NCI-H1417 (cell line): ENCODE data around the gene HDAC7.
"Not testable (repeated sequence)": the region's sequence is repeated elsewhere in the genome, so short reads cannot be mapped to it uniquely, and the experiment has no call there.

Experiments
- DNase-seq, 3 experiments: peaks; one replicate each; lab custom pipeline; 2025; lab: John Stamatoyannopoulos, UW

The HDAC7 gene

DNA sequence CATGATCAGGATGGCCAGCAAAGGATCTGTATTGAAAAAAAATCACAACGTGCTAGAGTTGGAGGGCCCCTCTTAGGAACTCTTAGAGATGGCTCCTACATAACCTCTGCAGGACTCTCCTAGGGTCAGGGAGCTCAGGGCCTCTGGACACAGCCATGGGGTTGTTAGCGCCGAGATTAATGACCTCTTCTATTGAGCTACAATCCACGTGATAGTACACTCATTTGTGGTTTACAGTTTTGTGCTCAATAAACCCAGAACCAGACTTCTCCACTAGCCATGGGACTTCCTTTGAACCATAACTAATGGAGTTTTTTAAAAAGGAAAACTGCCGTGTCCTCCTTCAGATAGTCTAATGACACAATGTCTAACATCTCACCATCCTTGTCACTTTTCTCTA lies 29.6 kb upstream of the HDAC7 start:
- DNase-seq: no peak

DNA sequence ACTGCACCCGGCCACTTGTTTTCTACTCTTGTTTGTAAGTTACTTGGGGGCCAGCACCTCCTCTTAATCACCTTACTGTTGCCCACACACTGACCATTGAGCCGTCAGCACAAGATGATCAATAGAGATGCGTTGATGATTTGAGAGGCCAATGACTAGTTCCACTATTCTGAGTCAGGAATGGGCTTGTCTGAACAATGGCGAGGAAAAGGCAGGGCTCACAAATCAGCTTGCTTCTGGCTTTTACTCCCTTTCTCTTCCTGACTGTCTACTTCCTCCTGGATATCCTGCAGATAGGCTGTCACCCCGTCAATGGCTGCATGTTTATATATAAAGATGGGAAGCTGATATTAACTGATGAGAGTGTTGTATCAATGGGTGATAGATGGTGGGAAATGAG lies 29.1 kb upstream of the HDAC7 start:
- no peak for DNase-seq

DNA sequence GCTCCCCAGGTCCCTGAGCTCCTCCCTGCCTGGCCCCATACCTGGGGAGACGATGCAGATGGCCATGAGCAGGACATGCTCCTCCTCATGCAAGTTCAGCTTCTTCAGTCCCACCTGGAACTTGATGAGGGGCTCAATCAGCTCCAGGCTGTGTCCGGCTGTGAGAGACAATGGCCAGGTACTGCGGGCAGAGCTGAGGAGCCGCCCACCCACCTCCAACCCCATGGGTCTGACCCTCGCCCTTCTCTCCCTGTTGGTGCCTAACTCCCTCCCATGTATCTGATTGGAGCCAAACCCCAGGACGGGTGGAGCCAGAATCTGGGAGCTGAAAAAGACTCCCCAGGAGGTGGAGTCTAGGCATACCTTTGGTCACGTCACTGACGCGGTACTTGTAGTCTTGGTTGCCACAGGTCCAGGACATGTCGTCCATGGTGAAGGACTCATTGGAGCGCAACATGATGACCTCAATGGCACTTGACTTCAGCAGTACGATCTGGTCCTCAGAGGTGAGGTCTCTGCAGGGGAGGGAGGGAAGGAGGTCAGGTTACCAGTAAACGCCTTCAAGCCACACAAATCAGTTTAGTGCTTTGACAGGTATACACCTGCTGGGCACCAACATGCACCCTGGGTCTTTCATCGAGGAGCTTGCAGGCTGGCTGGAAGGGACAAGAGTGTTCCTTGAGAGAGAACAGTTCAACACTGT lies 26.7 kb upstream of the HDAC7 start:
- peak in 2 of 3 experiments; percentile 16 to 71 for DNase-seq

DNA sequence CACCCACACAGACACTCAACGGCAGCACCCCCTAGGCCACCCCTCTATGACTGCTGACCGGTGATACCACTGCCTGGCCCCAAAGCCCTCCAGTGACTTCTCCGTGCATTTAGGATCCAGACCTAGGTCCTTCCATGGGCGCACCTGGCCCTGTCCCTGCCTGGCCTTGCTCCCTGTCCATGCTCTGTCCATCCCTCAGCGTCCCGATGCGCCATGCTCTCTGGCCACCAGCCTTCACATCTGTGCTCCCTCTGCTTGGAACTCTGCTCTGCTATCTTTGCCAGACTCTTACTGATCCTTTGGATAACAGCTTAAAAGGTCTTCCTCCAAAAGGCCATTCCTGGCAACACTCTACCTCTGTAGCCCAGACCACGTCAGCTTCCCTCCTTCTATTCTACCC lies 25.4 kb upstream of the HDAC7 start:
- DNase-seq: no peak

DNA sequence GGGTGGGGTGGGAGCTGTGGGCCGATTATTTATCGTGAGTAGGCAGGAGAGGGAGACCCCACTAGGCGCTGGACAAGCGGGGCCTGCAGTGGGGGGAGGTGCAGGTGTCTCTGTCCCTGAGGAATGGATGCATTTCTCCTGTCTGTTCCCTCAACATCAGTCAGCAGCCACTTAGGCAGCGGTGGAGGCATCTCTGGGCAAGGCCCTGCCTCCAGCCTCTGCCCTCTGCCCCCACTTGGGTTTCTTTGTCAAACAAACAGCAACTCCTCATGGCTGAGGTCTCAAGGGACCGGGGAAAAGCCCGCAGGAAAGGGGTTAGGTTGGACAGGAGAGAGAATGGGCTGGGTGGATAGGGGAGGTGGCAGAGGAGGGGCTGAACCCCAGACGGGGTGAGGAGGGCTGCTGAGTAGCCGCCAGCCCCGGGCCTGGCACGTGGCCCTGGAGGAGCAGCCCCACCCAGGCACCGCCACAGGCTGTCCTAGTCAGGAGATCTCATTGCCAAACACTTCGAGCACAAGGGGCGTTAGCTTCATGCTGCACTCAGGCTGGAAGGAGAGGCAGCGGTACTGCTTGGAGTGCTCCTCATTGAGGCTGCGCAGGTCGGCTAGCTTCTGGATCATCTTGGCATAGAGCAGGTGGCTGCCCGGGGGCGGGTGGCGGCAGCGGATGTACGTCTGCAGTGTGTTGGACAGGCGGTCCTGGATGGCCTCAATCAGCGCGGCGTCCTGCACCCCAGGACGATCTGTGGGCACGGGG lies 24.7 kb upstream of the HDAC7 start:
- DNase-seq: peak in 2 of 3 experiments; percentile 24 to 87

DNA sequence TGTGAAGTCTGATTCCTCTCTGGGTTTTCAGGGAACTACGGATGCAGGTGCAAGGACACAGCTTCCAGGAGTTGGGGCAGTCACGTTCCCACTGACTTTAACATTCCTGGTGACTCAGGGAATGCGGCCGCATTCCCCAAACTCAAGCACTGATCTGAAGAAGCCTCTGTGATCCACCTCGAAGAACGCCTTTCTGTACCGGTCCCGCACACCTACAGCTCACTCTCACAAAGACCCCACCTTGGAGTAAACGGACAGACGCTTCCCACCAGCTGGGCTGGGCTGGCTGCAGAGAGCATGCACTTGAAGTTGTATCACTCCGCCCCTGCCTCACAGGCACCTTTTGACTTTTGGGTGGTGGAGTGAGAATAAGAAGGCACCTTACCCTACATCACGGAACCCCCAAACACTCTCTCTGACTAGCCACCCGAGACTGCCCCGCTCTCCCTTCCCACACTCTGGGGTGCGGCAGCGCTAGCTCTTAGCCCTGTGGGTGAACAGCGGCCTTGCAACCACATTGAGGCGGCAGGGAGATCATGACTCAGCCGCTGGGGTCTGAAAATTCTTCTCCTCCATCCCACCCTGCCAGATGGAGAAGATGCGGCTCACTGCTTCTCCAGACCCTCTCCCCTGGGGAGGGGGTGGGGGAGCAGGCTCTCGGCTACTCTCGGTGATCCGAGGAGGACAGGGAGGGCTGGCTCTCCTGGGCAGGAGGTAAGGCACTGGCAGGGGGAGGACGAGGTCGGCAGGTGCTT lies 23.7 kb upstream of the HDAC7 start:
- no peak for DNase-seq

DNA sequence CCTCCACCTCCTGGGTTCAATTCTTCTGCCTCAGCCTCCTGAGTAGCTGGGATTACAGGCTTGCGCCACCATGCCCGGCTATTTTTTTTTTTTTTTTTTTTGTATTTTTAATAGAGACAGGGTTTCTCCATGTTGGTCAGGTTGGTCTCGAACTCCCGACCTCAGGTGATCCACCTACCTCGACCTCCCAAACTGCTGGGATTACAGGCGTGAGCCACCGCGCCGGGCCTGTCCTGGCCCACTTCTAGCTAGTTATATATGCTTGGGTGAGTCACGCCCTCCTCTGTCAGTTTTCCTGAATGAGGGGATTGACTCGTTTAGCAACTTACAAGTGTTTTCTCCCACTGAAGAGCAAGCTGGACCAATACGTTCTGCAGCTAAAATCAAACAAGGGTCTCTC lies 22.8 kb upstream of the HDAC7 start:
- not testable (repeated sequence) for DNase-seq

DNA sequence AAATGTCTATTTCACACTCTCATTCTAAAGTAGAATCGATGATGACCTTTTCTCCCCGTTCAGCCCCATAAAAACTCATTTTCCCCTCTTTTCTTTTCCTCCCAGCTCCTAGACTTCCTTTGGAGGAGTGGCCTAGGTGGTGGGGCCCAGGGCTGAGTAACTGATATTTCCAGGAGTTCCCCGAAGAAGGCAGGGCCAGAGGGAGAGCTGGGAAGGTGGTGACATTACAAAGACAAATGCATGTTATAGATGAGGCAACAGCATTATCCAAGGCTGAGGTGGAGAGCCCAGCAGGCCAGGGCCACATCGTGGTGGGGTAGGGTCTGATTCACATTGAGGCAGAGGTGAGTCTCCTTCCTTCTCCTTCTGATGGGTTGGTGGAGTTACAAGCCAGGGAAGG lies 22.2 kb upstream of the HDAC7 start:
- DNase-seq: no peak

DNA sequence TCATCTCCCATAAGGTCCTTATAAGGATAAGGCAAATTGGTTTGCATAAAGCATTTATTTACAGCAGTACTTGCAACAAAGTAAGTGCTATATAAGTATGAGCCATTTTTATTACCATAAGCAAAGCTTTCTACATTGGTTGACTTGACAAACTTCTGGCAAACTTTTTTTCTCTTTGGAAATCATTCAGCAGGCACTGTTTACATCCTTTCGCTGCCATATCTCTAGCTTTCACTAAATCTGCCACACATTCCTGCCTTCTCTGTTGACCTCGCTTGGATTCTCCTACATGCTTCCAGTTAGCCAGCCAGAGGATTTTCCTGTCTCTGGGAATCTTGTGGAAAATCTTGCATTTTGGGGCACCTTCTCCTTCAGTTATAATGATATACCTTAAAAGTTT lies 21.8 kb upstream of the HDAC7 start:
- no peak for DNase-seq

DNA sequence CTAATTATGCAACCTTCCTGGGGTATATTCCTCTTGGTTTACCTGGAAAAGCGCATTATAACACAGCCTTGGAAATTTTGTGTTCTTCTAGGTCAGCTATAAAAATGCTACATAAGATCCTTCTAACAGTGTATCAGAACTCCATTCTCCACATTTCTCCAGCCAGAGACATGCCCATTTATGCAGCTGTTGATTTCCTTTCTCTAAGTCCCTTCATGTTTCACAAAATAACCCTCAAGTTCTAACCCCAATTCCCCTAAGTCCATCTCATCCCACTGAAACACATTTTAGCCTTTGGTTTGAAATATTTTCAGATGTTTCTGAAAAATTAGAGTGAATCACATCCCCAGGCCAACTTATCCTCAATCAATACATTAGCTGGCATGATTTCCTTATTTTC lies 20.9 kb upstream of the HDAC7 start:
- DNase-seq: no peak

DNA sequence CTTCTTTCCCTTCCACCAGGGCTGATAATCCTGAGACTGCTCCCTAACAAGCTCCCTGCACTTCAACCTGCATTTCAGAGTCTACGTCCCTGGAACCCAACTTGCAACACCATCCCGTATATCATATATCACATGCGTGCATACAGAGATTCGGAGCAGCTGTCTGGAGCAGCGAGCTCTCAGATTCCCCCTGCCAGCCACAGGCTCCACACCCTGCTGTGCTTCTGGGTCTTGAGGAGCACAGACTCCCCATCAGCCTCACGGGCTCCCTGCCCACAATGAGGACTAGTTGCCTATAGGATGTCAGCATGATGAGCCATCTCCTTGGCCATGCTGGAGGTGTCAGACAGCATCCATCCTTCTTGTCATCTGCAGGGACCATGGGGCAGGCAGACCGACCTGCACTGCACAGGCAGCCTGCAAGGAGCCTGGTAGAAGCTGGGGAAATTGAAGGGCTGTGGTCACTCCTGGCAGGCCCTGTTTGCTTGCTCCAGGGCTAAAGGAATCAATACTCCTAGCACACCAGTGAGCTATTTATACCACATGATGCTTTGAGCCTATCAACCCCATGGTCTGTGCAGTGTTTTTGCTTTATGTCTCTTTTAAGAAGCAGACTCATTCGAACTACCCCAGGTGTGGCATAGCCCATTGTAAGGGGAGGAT lies 19.6 kb upstream of the HDAC7 start:
- DNase-seq: peak in 1 of 3 experiments; percentile 56

DNA sequence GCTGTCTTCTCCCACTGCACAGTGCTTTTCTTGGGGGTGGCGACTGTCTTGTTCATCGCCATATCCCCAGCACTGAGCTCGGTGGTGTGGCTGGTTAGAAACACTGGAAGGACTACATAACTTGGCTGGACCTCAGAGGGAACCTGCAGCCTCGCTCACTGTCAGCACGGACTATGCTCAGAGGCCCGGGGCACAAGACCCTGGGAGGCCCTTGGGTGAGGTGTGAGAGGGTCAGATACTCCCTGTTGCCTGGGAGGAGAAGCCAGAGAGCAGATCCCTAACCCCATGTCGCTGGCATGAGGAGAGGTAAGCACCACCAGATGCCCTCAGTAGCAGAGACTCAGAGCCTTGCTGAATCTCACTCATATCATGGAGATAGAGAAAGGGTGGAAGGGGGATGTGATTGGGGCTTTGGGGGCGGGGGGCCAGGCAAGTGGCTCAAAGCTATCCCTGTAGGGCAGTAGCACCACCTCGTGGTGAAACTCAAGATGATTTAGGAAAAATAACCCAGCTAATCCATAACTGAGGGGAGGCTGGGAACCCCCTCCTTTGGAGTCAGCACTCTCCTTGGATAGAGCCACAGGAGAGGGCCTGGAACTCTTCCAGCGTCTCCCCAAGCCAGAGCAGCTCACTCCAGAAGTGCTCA lies 18.7 kb upstream of the HDAC7 start:
- peak in 2 of 3 experiments; percentile 18 to 46 for DNase-seq

DNA sequence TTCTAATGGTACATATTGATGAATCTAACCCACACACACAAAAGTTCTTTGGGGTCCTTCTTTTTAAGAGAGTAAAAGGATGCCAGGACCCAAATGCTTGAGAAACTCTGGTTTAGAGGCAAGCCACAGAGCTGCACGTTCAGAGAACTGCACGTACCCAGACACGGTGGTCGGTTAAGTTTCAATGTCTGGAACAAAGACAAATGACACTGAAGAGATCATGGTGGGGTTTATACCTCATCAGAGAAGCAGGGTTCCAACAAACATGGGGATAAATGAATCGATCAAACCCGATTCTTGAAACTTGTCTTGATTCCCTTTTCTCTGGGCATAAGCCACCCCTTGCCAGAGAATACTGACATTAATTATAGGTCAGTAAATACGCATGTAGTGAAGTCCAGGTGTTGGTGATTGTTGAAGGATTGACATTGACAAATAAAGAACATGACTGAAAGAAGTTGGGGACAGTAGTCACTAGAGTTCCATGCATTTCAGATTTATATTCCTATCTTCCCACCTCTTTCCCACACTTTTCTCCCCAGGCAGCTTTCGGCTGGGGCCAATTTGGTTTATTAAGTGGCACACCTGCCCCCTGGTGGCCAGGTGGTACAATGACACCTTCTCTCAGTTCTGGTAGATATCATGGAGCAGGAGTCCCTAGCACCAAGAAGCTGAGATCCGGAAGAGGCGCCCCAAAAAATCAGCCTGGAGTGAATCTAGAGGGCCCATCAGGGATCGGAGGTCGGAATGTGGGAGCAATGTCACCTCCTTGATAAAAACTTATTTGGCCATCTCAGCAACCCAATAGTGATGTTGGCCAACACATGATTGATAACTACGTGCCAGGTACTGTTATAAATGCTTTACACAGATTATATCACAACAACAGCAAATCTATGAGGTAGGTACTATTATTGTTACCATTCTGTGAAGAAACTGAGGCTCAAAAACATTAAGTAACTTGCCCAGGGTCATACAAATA lies 17.8 kb upstream of the HDAC7 start:
- peak; percentile 77 to 89 (median 82) for DNase-seq

DNA sequence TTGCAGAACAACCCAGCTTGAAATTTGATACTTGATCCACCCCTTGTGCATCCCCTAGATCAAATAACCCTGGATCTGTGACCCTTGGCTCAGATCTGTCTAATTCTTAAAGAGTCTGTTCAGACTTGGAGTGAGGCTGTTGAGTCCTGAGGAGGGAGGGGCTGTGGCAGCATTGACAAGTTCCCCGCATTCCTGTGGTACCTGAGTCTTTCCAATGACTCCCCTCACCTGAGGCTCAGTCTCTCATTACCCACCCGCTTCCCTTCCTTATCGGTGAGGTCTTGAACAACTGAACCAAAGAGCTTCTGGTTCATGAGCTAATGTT lies 16.1 kb upstream of the HDAC7 start:
- no peak for DNase-seq

DNA sequence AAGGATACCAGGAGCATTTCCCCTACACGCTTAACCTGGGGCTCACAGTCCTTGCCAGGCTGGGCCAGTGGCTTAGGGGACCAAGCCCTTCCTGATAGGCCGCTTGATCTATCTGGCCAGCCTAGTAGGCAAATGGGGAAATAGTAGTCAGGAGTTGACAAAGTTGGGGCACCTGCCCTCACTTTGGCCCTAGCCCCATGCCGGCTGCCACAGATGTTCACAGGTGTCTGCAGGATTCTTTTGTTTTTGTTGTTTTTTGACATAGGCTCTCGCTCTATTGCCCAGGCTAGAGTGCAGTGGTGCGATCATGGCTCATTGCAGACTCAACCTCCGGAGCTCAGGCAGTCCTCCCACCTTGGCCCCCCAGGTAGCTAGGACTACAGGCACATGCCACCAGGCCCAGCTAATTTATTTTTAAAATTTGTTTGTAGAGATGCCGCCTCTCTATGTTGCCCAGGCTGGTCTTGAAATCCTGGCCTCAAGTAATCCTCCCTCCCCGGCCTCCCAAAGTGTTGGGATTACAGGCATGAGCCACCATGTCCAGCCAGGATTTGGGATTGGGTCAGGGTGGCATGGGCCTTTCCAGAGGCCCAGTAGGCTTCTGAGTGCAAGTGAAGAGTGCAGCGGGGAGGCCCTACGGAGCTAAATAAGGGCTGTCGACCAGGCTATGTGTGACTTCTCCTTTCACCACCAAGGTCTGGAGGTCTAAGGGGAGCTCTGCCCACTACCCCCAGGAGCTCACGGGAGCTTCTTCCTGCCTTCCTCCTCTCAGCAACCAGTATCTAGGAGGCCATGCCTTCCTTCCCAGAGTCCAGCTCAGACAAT lies 15.5 kb upstream of the HDAC7 start:
- no peak for DNase-seq

DNA sequence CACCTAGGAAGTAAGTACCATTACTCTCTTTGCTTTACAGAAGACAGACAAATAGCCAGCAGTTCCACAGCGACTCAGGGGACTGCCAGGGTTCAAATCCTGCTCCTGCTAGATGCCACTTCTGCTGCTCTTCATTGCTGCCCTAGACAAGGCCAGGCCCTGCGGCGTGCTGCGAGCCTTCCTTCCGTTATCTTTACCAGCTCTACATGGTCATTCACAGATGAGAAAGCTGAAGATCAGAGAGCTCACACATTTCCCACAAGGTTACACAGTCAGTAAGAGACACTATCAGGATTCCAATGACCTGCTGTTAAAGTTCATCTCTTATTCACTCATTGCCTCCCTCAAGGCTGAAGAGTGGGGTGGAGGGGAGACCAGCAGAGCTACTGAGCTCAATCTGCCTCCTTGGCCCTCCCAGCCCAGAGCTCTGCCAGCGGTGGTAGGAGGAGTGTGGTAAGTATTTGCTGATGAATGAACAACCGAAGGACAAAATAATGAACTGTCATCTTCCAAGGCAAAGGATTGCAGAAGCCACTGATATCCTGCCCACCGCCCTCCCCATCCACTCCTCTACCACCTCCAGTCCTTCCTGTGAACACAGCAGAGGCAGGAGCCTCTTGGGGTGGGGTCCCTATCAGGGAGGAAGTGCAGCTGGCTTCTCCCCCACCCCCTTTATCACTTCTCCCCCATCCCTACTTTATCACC lies 14.6 kb upstream of the HDAC7 start:
- no peak for DNase-seq

DNA sequence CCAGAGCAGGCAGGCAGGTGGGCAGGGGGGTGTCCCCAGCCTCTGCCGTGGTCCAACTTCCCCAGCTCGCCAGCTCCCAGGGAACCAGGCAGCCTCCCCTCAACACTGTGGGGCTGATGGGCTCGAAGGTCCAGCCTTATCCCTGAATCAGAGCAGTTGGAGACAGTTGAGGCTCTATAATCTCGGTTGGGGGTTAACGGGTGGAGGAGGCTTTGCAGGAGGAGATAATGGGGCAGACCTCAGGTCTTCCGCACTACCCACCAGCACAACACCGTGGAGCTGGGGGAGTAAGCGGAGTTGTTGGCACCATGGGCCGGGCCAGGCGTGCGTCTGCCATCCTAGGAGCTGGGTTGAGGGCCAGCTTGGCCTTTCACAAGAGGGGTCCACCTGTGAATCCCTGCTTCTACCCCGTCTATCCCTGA lies 13.9 kb upstream of the HDAC7 start:
- DNase-seq: no peak

DNA sequence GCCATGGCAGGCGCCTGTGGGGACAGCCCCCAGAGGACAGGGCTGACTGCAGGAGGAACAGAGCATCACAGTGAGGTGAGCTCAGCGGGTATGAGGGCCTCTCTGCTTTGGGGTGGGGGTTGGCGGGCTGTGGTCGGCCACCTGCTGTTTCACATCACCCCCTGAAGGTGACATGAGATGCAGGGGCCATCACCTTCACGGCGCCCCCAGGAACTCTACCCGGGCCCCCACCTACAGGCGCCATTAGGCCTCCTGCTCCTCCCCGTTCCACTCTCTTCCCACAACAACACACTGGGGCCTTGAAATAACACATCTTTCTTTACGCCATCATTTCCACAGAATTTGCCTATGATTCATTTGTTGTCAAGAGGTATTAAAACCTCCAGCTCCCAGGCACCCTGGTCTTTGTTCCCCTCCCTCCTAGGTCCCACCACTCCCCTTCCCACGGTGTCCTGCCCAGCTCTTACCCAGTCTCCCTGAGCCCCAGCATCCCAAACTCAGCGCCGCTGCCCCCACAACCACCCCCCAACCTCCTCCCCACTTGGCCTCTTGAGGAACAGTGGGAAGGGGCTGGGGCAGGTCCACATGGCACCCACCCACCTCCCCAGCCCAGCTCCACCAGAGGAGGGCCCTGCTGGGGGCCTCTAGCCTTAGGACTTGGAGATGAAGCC lies 12.7 kb upstream of the HDAC7 start:
- DNase-seq: no peak

DNA sequence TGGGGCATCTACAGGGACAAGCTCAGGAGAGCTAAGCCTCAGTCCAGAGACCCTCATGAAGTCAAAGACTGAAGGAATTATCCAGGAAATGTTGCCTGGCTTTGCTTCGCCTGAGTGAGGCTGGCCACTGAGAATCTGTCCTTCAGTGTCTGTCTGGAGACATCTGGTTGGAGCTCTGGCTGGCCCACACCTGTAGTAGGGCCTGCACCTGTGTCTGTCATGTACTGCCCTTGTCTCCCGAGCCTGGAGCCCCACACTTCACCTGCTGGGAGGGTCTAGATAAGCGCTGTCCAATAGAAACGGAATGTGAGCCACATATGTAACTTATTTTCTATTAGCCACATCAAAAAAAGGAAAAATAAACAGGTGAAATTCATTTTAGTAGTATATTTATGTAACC lies 9.9 kb upstream of the HDAC7 start:
- no peak for DNase-seq
